GM18909 (cell line): ENCODE results near the gene ARFIP1.
"Not testable (repeated sequence)": the region's sequence is repeated elsewhere in the genome, so short reads cannot be mapped to it uniquely, and the experiment has no call there.

Experiments used
- ATAC-seq: cut with Tn5 transposase; IDR thresholded peaks from one replicate; pipeline ENCODE4 v1.9.1; 2021; ENCODE audit warnings: mild to moderate bottlenecking; ENCODE audit not compliant: unreplicated experiment, poor library complexity

Gene ARFIP1

DNA sequence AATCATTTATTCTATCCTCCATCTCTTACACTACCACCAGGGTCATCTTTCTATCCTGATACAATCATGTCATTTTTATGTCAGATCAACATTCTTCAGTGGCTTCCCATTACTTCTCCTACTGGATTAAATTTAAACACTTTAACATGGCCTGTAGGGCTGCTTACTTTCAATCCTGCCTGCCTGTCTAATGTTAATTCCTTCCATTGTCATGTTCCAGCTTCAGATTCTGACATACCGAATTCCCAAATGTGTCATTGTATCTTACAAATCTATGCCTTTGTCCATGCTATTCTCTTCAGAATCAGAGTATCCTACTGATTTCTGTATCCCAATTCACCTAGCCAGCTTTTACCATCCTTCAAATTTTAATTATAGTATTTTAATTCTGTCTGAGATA is 106.4 kb downstream of the ARFIP1 start:
- no peak for ATAC-seq

DNA sequence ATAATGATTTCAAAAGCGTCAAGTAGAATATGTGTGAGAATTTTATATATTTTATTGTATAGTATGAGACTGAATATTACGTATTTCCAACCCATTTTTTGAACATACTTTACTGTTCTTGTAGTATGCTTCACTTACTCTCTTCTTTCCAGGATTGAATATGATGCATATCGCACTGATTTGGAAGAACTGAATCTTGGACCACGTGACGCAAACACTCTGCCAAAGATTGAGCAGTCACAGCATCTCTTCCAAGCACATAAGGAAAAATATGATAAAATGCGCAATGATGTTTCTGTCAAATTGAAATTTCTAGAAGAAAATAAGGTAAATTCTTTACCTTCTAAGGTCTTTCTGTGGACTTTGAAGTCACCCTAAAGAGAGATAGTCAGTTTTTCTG is 108.2 kb downstream of the ARFIP1 start:
- ATAC-seq = no peak

DNA sequence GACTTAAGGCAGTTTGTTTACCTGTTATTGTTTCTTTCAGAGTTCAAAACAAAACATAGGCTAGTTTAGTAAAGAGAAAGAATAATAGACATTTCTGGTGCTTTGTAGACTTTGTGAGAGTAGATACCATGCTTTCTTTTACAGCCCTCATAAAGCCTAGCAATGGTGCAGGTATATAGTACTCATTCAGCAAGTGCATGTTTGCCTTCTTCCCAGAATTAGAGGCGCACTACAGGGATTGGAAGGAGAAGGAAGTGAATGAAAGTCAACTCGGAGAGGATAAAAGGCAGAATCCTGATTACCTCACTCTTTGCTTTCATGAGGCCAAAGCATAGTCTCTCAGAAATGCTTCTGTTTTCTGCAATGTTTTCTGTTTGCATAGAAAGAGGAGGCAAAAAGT is 113.2 kb downstream of the ARFIP1 start:
- no peak for ATAC-seq

DNA sequence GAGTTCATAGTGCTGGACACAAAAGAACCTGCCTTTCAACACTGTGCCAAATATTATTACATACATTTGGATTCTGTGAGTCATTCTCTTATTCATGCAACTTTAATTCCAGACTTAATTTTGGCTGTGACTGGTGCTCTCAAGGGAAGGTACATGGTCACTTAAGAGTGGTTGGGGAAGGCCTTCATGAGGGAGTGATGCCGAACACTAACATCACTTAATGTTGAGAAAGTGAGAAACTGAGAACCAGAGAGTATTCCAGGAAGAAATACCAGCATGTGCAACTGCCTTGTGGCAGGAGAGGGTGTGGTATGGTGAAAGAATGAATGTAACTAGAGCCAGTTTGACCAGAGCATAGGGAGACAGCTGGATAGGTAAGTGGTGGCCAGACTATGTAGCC is 114.9 kb downstream of the ARFIP1 start:
- no peak for ATAC-seq

DNA sequence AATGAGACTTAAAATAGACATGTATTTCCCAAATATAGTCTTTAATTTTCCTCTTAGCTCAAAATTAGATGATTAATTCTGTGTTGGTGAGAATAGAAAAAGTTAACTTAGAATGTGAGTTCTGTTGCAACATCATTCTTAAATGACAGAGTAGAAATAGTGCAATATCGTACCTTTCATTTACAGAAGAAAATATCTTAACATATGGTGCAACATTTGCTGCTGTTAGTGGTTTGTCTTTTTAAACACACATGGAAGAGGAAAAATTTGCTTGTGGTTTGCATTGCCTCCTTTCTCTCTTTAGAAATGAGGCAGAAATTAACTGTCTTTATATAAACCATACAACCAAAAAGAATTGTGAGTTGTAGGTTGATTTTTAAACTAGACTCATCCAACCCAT is 117.1 kb downstream of the ARFIP1 start:
- no peak for ATAC-seq

DNA sequence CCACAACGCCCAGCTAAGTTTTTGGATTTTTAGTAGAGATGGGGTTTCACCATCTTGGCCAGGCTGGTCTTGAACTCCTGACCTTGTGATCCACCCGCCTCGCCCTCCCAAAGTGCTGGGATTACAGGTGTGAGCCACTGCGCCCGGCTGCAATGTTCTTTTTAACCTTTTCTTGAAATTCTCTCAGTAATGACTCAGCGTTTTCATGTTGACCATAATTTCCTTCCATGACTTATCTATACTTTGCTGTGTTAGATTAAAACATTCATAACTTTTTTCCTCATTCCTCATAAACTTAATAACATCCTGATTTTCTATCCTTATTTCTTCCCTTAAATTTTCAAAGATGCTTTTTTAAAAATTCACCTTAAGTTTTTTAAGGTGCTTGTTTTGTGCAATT is 118.4 kb downstream of the ARFIP1 start:
- ATAC-seq = not testable (repeated sequence)

DNA sequence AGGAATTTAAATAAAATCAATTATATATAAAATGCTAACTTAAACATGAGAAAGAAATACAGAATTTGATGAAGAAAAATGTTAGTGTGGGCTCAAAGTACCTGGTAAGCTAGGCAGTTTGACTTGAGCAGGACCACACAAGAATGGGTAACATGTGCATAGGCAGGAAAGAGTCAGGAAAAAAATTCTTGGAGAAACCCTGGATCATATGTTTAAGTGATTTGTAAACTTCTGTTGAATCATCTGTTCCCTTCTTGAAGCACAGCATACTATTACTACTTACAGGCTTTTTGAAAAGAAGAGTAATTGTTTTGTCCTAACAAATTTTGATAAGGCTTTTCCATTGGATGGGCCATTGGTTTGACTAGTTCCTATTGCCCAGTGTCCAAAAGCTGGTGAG is 118.9 kb downstream of the ARFIP1 start:
- ATAC-seq = no peak

DNA sequence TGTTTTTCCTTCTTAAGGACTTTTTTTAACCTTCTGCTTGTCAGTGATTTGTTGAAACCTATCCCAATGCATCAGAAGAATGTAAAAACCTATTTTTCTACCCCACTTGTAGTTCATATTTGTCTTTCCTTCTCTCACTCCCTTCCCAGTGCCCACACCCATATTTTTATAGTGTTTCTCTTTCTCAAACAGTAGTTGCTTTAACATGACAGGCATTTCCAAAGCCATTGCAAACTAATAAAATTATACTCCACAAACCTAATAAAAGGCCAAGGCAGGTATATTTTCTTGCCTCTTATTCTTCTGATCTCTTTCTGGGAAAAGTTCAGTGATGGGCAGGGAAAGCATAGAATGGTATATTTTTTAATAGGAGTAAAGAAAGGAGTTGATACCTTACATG is 120.6 kb downstream of the ARFIP1 start:
- no peak for ATAC-seq

DNA sequence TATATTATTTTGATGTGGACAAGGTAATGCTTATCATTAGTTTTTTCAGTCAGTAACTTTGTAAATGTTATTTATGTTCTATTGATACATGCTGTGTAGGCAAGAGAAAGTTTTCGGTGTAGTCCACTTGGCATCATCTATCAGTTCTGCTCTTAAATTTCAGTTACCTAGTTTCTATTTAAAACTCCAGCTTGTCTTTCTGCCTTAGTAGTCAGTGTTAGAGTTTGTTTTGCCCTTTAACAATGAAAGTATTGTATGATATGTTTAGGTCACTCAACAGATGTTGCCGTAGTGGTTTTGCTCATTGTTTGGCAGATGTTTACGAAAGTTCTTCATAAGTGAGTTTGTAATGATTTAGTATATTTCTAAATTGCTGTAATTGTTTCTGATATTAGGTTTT is 121.5 kb downstream of the ARFIP1 start:
- ATAC-seq = no peak

DNA sequence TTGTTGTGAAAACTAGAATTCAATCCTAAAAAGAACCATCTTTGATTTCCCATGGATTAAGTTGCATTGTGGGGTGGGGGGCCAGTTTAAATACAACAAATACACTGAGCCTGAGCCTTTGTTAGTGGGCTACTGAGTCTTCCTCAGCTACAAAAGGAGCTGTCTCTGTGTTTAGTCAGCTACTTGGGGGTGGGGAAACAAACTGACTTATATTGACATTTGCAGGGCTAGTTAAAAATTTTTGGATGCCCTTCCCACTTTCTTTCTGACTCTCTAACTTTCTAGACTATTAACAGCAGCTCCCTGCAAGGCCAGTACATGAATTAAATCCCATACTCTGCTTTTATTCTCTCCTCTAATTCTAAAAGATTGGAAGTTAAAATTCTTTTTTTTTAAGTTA is 123.9 kb downstream of the ARFIP1 start:
- no peak for ATAC-seq

DNA sequence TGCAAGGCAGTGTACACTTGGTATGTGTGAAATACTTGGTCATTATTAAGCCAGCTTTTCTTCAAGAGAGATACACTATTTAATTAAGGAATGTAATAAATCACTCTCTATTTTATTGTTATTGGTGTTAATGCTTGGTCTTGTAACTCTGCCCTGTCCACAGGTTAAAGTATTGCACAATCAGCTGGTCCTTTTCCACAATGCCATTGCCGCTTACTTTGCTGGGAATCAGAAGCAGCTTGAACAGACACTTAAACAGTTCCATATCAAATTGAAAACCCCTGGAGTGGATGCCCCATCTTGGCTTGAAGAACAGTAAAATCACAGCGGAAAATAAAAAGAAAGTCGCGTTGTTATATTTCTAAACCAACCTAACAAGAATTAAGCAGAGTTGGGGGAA is 130.1 kb downstream of the ARFIP1 start:
- no peak for ATAC-seq

DNA sequence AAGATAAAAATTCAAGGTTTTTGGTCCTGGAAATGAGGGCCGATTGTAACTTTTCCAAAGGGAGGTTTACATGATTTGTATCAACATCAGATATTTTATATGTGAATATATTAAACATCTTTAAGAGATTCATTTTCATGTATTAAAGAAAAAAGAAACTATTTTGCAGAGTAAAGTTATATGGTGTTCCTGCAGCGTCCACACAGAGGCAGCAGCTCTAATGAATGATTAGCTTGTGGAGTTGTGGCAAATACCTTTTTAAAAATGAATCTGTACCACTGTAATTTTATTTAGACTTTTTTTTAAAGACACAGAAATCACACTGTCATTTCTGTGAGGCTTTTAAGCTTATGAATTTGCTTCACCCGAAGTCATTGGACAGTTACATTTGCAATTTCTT is 130.8 kb downstream of the ARFIP1 start:
- no peak for ATAC-seq

DNA sequence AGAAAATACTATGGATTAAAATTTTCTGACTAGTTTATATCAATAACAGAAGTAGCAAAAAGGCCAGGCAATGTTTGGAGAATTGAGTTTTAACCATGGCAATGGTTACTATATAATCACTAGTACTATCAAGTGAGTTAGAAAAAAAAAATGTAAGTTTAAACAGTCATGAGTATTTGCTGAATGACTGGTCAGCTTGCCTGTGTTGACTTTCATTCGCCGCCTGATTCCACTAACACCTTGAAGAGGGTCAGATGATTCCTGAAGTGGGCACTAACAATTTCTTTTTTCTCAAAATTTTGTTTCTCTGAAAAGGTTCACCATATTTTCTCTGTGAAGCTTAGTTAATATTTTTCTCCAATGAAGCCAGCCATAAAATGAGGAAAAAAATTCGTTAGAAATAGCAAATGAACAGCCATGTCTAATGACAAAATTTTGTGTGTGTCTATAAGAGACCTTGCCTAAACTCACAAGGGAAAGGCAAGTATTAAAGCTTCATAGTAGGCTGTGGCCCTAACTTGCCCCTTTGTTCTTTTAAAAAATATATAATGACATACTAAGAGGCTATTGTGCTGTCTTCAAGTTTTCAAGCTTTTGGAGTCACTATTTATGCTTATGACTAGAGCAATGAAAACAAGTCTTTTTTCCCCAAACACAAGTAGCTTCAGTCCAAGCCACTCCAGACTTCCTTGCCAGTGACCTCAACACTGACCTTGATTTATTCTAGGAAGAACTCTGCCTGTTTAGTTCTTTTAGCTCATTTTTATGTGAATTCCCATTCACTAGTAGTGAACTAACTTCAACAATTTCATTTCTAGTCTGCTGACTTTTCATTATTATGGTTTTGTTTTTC is 138.0 kb downstream of the ARFIP1 start:
- ATAC-seq = no peak

DNA sequence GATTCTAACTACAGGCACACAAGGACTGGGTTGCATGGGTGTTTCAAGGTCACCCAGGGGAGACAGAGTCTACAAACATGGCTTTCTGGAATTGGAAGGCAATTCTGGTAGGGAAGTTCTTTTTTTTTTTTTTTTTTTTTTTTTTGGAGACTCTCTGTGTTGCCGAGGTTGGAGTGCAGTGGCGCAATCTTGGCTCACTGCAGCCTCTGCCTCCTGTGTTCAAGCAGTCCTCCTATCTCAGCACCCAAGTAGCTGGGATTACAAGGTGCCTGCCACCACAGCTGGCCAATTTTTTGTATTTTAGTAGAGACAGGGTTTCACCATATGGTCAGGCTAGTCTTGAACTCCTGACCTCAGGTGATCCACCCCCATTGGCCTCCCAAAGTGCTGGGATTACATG is 140.1 kb downstream of the ARFIP1 start:
- ATAC-seq = no peak

DNA sequence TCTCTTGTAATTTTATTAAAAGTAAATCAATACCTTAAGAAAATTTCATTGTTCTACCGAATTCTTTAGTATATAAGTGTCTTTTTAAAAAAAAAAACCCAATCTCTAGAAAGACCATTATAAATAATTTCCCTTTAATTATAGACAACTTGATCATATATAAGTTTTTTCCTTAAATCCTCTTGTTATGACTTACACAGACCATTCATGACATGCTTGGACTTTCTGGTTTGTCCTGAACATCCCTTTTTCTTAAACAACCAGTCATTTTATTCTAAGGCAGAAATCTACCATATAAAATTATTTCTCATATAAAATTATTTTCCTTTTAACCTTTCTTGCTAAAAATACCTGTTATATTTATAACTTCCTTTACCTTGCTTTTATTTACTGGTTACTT is 141.0 kb downstream of the ARFIP1 start:
- no peak for ATAC-seq

DNA sequence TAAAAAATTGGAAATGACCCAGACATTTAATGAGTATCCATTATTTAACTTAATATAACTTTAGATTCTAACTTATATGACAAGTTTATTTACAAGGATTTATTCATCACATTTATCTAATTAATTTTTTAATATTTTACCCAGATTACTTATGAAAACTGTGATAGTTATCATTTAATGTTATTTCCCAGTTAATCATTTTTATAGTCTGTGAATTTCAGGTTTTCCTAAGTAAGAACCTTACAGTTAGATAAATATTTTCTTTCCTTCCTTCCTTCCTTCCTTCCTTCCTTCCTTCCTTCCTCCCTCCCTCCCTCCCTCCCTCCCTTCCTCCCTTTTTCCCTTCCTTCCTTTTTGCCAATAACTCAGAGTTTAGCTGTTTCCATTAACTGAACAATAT is 141.5 kb downstream of the ARFIP1 start:
- ATAC-seq = no peak

DNA sequence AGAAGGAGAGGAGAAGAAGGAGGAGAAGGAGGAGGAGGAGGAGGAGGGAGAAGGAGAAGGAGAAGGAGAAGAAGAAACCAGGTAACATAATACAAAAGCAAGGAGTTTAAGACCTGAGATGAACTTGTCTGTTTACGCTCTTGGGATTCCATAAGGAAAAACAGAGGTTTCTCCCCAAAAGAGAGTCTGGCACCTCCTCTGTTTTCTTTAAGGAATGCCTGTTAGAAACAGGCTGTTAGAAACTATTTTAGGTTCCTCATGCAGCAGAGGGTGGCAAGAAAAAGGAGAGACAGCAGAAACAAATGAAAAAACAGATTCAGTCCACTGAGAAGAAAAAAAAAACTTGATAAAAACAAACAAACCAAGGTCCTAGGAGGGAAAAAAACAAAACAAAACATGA is 146.1 kb downstream of the ARFIP1 start:
- ATAC-seq = no peak

DNA sequence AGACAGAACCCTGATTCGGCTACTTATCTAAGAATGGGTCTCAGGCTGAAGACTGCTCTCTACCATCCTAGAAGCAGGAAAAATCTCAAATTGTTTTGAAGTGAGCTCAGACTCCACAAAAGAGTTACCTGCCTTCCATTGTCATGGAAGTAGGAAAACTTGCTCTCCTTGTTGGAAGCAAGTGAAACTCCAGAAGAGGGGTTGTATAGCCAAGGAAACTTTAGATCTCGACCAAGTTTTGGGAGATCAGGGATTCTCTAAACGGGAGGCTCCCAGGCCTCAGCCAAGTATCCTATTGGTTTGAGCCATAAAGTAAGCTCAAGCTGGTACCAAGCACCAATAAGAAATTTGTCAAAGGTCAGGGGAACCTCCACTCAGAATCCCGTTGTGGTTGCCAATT is 147.2 kb downstream of the ARFIP1 start:
- ATAC-seq = no peak

DNA sequence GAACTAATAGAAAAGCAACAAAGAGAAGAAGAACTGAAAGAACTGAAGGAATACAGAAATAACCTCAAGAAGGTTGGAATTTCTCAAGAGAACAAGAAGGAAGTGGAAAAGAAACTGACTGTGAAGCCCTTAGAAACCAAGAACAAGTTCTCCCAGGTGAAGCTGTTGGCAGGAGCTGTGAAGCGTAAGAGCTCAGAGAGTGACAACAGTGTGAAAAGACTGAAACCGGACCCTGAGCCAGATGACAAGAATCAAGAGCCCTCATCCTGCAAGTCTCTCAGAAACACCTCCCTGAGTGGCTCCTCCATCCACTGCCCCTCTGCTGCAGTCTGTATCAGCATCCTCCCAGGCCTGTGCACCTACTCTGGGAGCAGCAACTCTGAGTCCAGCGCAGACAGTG is 148.0 kb downstream of the ARFIP1 start:
- no peak for ATAC-seq

DNA sequence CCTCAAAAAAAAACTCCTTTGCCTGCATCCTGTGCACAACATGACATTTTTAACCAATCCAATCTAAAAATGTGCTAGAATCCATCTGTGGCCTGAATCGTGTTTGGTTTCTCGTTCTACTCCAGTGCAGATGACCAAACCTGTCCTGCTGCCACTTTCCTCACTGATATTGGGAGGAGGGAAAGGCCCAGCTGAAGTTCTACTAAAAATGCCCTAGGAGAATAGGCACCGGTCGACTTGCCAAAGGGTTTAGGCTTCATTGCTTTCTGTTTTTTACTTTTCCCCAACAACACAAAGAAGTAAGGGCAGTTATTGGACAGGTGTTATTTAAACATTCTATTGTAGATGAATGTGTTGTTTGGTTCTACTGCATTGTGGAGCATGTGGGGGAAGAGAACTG is 148.5 kb downstream of the ARFIP1 start:
- no peak for ATAC-seq

DNA sequence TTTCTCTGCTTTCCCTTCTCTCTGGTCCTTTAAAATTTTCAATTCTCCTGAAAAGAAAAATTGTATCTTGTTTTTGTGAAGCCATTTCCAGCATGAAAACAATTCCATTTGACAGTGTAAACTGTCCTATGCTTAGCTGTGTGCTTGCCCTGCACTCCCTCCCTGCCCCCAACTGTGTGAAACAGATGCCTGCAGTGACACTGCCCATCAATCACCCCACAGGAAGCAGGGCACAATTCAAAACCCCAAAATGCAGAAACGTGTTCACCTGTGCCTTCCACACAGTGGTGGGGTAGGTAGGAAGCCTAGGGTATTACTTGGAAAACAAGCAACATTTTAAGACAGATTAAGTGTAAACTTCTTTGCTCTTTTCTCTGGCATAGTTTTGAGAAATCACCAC is 150.1 kb downstream of the ARFIP1 start:
- no peak for ATAC-seq

DNA sequence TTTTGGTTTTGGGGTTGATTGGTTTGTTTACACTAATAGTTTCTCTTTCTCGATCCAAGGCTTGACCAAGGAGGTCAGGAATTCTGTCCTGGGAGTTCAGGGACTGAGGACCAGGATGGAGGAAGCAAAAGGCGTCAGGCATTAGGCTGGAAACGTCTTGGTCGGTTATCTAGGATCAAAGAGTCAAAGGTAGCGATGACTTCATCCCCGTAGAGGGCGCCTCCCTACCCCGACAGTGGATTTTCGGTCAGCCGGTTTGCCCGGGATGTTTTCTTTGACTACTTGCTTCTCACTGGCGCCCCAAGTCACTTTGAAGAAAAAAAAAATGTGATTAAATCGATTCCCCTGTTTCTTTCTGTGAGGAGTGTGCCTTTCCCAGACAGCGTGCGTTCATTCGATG is 155.4 kb downstream of the ARFIP1 start:
- ATAC-seq = no peak
